GM18861 (cell line): ENCODE results near the gene GRAP2.
"Not testable (repeated sequence)": the region's sequence is repeated elsewhere in the genome, so short reads cannot be mapped to it uniquely, and the experiment has no call there.

ENCODE experiments used
- ATAC-seq: cut with Tn5 transposase; IDR thresholded peaks from one replicate; pipeline ENCODE4 v1.9.1; 2021; ENCODE audit not compliant: unreplicated experiment

The GRAP2 gene

GRCh38 chr22:39991159-39991860, 90.4 kb downstream of the GRAP2 start:
- ATAC-seq: no peak

GRCh38 chr22:39992088-39992826, 91.4 kb downstream of the GRAP2 start:
- ATAC-seq: no peak

GRCh38 chr22:39992894-39993293, 92.0 kb downstream of the GRAP2 start:
- ATAC-seq: not testable (repeated sequence)

GRCh38 chr22:39994041-39994565, 93.2 kb downstream of the GRAP2 start:
- no peak for ATAC-seq

GRCh38 chr22:39994566-39995392, 93.9 kb downstream of the GRAP2 start, which contains the start of gene FAM83F:
FAM83F (plus strand) TSS chr22:39994954; CDS start chr22:39995043, 89 bp downstream.
- ATAC-seq: no peak

GRCh38 chr22:39995393-39996252, 94.7 kb downstream of the GRAP2 start:
- ATAC-seq: no peak

GRCh38 chr22:39996732-39997131, 95.8 kb downstream of the GRAP2 start:
- no peak for ATAC-seq

- ATAC-seq: no peak
Observed at GRCh38 chr22:39997421-39997820, 96.5 kb downstream of the GRAP2 start.

GRCh38 chr22:39997939-39998726, 97.2 kb downstream of the GRAP2 start:
- ATAC-seq: no peak

GRCh38 chr22:39999144-39999757, 98.4 kb downstream of the GRAP2 start:
- ATAC-seq: no peak

- ATAC-seq: no peak
Observed at GRCh38 chr22:40000171-40000570, 99.3 kb downstream of the GRAP2 start.

- ATAC-seq: no peak
Observed at GRCh38 chr22:40001106-40001505, 100.2 kb downstream of the GRAP2 start.

- no peak for ATAC-seq
Observed at GRCh38 chr22:40001800-40002577, 101.1 kb downstream of the GRAP2 start.

- ATAC-seq: no peak
Observed at GRCh38 chr22:40002935-40003715, 102.2 kb downstream of the GRAP2 start.

GRCh38 chr22:40004836-40005235, 104.0 kb downstream of the GRAP2 start:
- ATAC-seq: no peak

GRCh38 chr22:40006641-40007040, 105.8 kb downstream of the GRAP2 start:
- ATAC-seq: no peak

GRCh38 chr22:40007853-40008710, 107.2 kb downstream of the GRAP2 start:
- no peak for ATAC-seq
